HepG2 (cell line): ENCODE results near the gene OGG1. TPM values are rescaled to one million over a fixed set of nuclear protein-coding genes. Genes with fewer than 3 reads are reported as not detected.

ENCODE experiments used
- ATF3 ChIP-seq: sonication (generic); formaldehyde crosslinking; IDR thresholded peaks from 2 replicates; pipeline ENCODE4 v1.4.0; 2020; ENCODE audit warnings: missing genetic modification reagents
- EP300 ChIP-seq, 3 experiments: sonication (generic) in 1 of 3; formaldehyde crosslinking in 1 of 3; IDR thresholded peaks; 2 replicates each; pipeline versions ENCODE4 v1.5.1 to v1.6.1; 2011 to 2020; ENCODE audit warnings: low read depth in 2 of 3, low read length in 2 of 3, borderline replicate concordance in 1 of 3, improper control_type of control experiment in 1 of 3, mild to moderate bottlenecking in 1 of 3, missing genetic modification reagents in 1 of 3, moderate library complexity in 1 of 3
- GABPA ChIP-seq, 2 experiments: IDR thresholded peaks; 2 replicates each; pipeline ENCODE4 v1.6.1; 2011 to 2016; ENCODE audit warnings: low read depth in 2 of 2, low read length in 1 of 2, missing biosample characterization in 1 of 2, missing genetic modification characterization in 1 of 2
- GMEB1 ChIP-seq: sonication (generic); formaldehyde crosslinking; IDR thresholded peaks from 2 replicates; pipeline ENCODE4 v1.5.1; 2020; ENCODE audit warnings: missing genetic modification reagents, mild to moderate bottlenecking, borderline replicate concordance
- HES4 ChIP-seq: sonication (generic); formaldehyde crosslinking; IDR thresholded peaks from 2 replicates; pipeline ENCODE4 v1.9.0; 2021; ENCODE audit warnings: mild to moderate bottlenecking, missing genetic modification reagents, borderline replicate concordance
- IKZF4 ChIP-seq: sonication (generic); formaldehyde crosslinking; IDR thresholded peaks from 2 replicates; pipeline ENCODE4 v1.5.1; 2020; ENCODE audit warnings: borderline replicate concordance, mild to moderate bottlenecking, low read depth, missing genetic modification reagents; ENCODE audit errors: not compliant biosample characterization
- KLF6 ChIP-seq: IDR thresholded peaks from 2 replicates; pipeline ENCODE4 v1.8.0; 2016; ENCODE audit warnings: missing biosample characterization, missing genetic modification reagents
- NCOR1 ChIP-seq: fragments of 200-600 bp; sonication (generic); IDR thresholded peaks from 2 replicates; pipeline ENCODE4 v1.7.0; 2017; ENCODE audit warnings: antibody characterized with exemption, low read length, borderline replicate concordance
- NFATC3 ChIP-seq: sonication (generic); formaldehyde crosslinking; IDR thresholded peaks from 2 replicates; pipeline ENCODE4 v1.5.1; 2020; ENCODE audit warnings: mild to moderate bottlenecking, missing genetic modification reagents
- PAF1 ChIP-seq: IDR thresholded peaks from 2 replicates; pipeline ENCODE4 v1.6.1; 2016; ENCODE audit warnings: missing genetic modification reagents, missing compliant biosample characterization
- POGZ ChIP-seq: sonication (generic); formaldehyde crosslinking; IDR thresholded peaks from 2 replicates; pipeline ENCODE4 v1.4.0; 2020; ENCODE audit warnings: mild to moderate bottlenecking, missing genetic modification reagents
- RAD51 ChIP-seq: fragments of 450-650 bp; IDR thresholded peaks from 2 replicates; pipeline ENCODE4 v1.6.1; 2016; ENCODE audit warnings: borderline replicate concordance
- SOX6 ChIP-seq, 2 experiments: fragments of 450-650 bp in 1 of 2; sonication (generic) in 1 of 2; formaldehyde crosslinking in 1 of 2; IDR thresholded peaks; 2 replicates each; pipeline versions ENCODE4 v1.4.0 to v1.6.1; 2017 to 2020; ENCODE audit warnings: antibody characterized with exemption in 1 of 2, mild to moderate bottlenecking in 1 of 2, missing genetic modification reagents in 1 of 2
- SP2 ChIP-seq: sonication (generic); formaldehyde crosslinking; IDR thresholded peaks from 2 replicates; pipeline ENCODE4 v1.5.1; 2020; ENCODE audit warnings: mild to moderate bottlenecking, missing genetic modification reagents
- THAP11 ChIP-seq: IDR thresholded peaks from 2 replicates; pipeline ENCODE4 v1.6.1; 2016; ENCODE audit warnings: missing biosample characterization, missing genetic modification reagents
- ZFYVE20 ChIP-seq: sonication (generic); formaldehyde crosslinking; IDR thresholded peaks from 2 replicates; pipeline ENCODE4 v1.8.0; 2023; ENCODE audit warnings: low read depth, mild to moderate bottlenecking, moderate library complexity, missing genetic modification reagents, borderline replicate concordance
- ZNF205 ChIP-seq: IDR thresholded peaks from 2 replicates; pipeline ENCODE4 v1.6.1; 2018; ENCODE audit warnings: missing biosample characterization, missing genetic modification reagents
- ZNF549 ChIP-seq: sonication (generic); formaldehyde crosslinking; IDR thresholded peaks from 2 replicates; pipeline ENCODE4 v1.5.0; 2020; ENCODE audit warnings: missing genetic modification reagents
- ZNF678 ChIP-seq: sonication (generic); formaldehyde crosslinking; IDR thresholded peaks from 2 replicates; pipeline ENCODE4 v1.4.0; 2020; ENCODE audit warnings: mild to moderate bottlenecking, missing genetic modification reagents
- ZNF75D ChIP-seq: sonication (generic); formaldehyde crosslinking; IDR thresholded peaks from 2 replicates; pipeline ENCODE4 v1.8.1; 2023; ENCODE audit warnings: missing genetic modification reagents, mild to moderate bottlenecking, borderline replicate concordance
- polyA plus RNA-seq, 8 experiments: library from polyadenylated mRNA; depleted of rRNA in 3 of 8; stranded (reverse) in 7 of 8; unstranded in 1 of 8; fragments of >200 nt; fragmentation: Illumina TruSeq in 4 of 8; extraction: Trizol in 4 of 8; gene quantifications; 2 replicates each; pipeline versions ENCODE4 v1.2.1 to v1.2.3, GENCODE V29; 2011 to 2016; ENCODE audit warnings: low read depth in 4 of 8, missing spikeins in 1 of 8, mixed read lengths in 1 of 8; ENCODE audit not compliant: insufficient read depth in 1 of 8
- total RNA-seq, 5 experiments: library from RNA; depleted of rRNA; stranded (reverse); fragments of >200 nt; fragmentation: Illumina TruSeq; extraction: Trizol; gene quantifications; 2 replicates each; pipeline ENCODE4 v1.2.3, GENCODE V29; 2016; ENCODE audit warnings: low read depth in 1 of 5
- TF ChIP-seq, protein P1 (sequence below): IDR thresholded peaks from 2 replicates; pipeline ENCODE4 v1.6.1; 2012; ENCODE audit warnings: low read length, improper control_type of control experiment

The OGG1 gene
- total and polyA plus RNA-seq, 2 of the 13 experiments (the other 11 are each of a cell fraction or from before 2014, with no cell fraction given) = 28.7 to 33.2 TPM

DNA sequence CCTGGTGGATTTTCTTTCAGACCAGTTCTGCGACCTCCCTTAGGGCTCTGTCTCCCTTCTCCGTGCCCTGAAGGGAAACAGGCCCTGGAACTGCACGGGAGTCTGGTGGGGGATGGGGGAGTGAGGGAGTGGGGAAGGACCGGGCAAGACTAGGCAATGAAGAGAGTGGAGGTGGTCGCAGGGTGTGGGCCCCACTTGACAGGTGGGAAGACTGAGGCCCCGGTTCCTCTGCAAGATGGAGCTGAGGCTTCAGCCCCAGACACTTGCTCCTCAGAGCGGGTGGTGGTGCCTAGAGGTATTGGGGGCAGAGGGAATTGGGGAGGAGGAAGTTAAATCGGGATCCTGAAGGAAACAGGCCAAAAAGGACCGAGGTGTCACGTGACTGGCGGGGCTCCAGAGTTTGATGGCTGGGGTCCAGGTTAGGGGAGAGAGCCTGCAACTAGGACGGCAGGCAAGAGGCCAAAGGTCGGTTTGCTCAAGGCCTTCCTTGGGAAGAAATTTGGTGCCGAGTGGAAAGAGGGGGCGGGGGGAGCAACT, 20.6 kb downstream of the OGG1 start (continued):
- TF ChIP-seq THAP11 (CRISPR knock-in tag) (peak; percentile 6; the same call in 1 of the 2 replicates), ZNF549 (CRISPR knock-in tag) (no peak), EP300 (IDR thresholded peaks at IDR 0.05; ENCODE audit: low read depth in 2 of 2, low read length in 2 of 2) (peak in 1 of 2 experiments; percentile 34; a peak in 1 of 4 replicates), EP300 (CRISPR knock-in tag; IDR thresholded peaks at IDR 0.05; ENCODE audit: borderline replicate concordance) (no peak), KLF6 (CRISPR knock-in tag) (no peak), POGZ (CRISPR knock-in tag) (no peak), ATF3 (CRISPR knock-in tag) (no peak), SOX6 (IDR thresholded peaks at IDR 0.05) (no peak), SOX6 (CRISPR knock-in tag; IDR thresholded peaks at IDR 0.05) (0 out of 2 replicates have a peak, but pooled peaks have one; percentile 14), NCOR1 (peak; percentile 45; the same call in 1 of the 2 replicates), PAF1 (CRISPR knock-in tag) (no peak), SP2 (CRISPR knock-in tag) (peak; percentile 14; the same call in 1 of the 2 replicates), ZFYVE20 (CRISPR knock-in tag) (no peak), NFATC3 (no peak), GABPA (IDR thresholded peaks at IDR 0.05; ENCODE audit: low read depth, low read length) (no peak), GABPA (CRISPR knock-in tag; IDR thresholded peaks at IDR 0.05; ENCODE audit: low read depth) (no peak; the same call in 1 of the 2 replicates), GMEB1 (CRISPR knock-in tag) (no peak), HES4 (no peak), ZNF205 (CRISPR knock-in tag) (no peak), IKZF4 (no peak), ZNF75D (CRISPR knock-in tag) (no peak), ZNF678 (CRISPR knock-in tag) (no peak), RAD51 (peak; percentile 97)
- TF ChIP-seq, protein P1, sequence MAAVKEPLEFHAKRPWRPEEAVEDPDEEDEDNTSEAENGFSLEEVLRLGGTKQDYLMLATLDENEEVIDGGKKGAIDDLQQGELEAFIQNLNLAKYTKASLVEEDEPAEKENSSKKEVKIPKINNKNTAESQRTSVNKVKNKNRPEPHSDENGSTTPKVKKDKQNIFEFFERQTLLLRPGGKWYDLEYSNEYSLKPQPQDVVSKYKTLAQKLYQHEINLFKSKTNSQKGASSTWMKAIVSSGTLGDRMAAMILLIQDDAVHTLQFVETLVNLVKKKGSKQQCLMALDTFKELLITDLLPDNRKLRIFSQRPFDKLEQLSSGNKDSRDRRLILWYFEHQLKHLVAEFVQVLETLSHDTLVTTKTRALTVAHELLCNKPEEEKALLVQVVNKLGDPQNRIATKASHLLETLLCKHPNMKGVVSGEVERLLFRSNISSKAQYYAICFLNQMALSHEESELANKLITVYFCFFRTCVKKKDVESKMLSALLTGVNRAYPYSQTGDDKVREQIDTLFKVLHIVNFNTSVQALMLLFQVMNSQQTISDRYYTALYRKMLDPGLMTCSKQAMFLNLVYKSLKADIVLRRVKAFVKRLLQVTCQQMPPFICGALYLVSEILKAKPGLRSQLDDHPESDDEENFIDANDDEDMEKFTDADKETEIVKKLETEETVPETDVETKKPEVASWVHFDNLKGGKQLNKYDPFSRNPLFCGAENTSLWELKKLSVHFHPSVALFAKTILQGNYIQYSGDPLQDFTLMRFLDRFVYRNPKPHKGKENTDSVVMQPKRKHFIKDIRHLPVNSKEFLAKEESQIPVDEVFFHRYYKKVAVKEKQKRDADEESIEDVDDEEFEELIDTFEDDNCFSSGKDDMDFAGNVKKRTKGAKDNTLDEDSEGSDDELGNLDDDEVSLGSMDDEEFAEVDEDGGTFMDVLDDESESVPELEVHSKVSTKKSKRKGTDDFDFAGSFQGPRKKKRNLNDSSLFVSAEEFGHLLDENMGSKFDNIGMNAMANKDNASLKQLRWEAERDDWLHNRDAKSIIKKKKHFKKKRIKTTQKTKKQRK = no peak
